GOT3 (cell line): Measurements from ENCODE around the gene UBL4A.
A peak's percentile ranks its signal among the peaks of the same experiment; 100 is the strongest.

Experiments used
- DNase-seq: peaks from one replicate; lab custom pipeline; 2025; ENCODE audit warnings: mixed read lengths; lab: John Stamatoyannopoulos, UW

The UBL4A gene

GRCh38 chrX:154486396-154487207, at the start of gene UBL4A:
UBL4A (minus strand) TSS chrX:154486615; CDS start chrX:154486584, 31 bp downstream.
- no peak for DNase-seq

DNA sequence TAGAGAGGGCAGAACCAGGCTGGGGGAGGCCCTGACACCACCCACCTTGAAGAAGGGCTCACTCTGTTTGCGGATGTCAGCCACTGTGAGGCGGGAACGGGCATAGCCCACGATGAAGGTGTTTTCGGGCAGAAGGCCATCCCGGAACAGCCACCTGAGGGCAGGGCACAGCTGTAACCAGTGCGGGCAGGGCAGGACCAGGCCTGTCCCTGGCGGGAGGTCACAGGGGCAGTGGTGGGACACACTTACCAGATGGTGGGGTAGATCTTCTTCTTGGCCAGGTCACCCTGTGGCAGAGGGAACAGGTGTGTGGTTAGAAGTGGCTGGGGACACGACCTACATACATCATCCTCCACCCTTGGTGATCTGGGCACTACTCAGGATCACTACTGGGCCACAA, 49.5 kb upstream of the UBL4A start:
- DNase-seq: no peak

DNA sequence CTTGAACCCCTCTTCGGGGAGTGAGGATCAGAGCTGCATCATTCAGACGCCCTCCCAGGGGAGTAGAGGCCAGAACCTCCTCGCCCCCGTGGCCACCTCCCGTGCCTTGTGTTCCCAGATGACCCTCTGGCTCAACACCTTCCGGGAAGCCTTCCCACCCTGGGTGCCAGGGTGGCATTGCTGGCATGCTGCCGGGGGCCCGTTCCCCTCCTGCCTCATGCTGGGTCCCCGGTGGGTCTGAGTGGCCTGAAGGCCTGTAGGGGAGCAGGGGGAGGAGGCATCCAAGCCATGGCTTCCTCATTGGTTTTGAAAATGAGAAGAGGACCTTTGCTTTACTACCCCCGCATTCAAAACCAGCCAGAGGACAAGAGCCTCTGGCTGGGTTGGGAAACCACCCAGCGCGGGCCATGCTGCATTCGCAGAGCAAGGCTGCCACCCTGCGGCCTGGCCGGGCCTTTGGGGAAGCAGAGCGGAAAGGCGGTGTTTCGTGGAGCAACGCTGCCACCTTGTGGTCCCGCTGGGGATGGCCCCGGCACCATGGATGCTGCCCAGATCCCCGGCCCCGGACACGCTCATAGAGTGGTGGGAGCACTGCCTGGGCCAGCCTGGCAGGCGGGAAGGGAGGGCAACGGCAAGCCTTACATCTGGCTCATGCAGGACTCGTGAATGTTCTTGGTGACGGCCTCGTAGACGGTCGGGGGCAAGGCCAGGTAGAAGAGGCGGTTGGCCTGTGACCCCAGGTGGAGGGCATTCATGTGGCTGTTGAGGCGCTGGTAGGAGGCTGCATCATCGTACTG, 48.3 kb upstream of the UBL4A start:
- DNase-seq: peak; percentile 33

GRCh38 chrX:154532690-154533089, 46.3 kb upstream of the UBL4A start:
- DNase-seq: no peak

DNA sequence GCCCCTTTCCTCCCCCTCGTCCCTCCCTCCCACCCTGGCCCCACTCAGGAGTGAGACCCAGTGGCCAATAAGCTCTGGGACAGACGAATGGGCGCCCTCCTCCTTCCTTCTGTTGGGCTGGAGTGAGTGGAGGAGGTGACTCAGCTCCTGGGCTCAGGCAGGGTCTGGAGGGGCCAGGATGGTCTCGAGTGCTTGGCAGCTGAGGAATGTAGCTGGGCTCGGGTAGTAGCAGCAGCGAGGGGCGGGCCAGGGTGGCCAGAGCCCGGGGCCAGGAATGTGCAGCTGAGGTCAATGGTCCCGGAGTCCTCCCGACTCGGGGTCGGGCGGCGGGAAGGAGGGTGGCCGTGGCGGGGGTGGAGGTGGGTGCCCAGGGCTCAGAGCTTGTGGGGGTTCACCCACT, 45.2 kb upstream of the UBL4A start:
- DNase-seq: no peak

GRCh38 chrX:154530286-154530685, 43.9 kb upstream of the UBL4A start:
- no peak for DNase-seq

DNA sequence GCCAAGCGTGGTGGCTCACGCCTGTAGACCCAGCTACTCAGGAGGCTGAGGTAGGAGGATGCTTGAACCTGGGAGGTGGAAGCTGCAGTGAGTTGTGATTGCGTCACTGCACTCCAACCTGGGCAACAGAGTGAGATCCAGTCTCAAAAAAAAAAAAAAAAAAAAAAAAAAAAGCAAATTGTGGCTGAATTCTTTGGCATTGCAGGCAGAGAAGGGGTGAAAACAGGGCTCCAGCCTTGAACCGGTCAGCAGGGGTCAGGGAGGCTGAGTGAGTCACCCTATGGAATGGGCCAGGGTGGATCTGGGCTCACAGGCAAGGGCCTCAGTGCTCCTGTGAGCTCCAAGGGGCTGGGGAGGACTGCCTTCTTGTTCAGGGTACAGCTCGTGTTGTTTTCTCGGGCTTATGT, 42.8 kb upstream of the UBL4A start:
- no peak for DNase-seq

DNA sequence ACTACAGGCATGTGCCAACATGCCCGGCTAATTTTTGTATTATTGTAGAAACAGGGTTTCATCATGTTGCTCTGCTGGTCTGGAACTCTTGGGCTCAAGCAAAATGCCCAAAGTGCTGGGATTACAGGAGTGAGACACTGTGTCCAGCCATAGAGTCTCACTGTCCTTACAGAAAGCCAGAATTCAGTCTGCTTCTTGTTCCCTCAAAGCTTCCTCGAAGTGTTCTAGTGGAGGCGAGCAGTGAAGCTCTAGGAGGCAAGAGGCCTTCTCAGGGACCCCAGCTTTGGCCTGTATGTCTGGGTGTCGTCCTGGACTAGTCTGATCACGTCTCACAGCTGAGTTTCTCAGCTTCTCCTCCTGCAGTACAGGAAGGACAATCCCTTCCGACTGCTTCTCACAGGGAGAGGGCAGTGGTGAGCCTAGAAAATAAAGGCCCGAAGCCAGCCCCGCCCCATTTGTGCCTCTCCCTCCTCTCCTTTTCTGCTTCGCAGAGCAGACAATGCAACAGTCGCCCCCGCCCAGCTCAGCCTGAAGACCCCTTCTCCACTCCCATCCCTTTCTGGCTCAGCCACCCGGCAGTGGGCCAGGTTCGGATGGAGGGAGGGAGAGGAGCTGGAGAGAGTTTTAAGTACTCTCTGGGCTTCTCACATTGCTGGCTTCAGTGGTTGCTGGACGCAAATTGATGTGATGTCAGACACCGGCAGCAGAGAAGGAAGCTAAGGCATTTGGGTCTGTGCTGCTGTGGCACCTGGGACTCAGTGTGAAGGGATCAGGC, 40.7 kb upstream of the UBL4A start:
- peak; percentile 19 for DNase-seq

GRCh38 chrX:154525606-154526490, 39.4 kb upstream of the UBL4A start:
- no peak for DNase-seq

GRCh38 chrX:154519389-154519788, 33.0 kb upstream of the UBL4A start:
- DNase-seq: no peak

DNA sequence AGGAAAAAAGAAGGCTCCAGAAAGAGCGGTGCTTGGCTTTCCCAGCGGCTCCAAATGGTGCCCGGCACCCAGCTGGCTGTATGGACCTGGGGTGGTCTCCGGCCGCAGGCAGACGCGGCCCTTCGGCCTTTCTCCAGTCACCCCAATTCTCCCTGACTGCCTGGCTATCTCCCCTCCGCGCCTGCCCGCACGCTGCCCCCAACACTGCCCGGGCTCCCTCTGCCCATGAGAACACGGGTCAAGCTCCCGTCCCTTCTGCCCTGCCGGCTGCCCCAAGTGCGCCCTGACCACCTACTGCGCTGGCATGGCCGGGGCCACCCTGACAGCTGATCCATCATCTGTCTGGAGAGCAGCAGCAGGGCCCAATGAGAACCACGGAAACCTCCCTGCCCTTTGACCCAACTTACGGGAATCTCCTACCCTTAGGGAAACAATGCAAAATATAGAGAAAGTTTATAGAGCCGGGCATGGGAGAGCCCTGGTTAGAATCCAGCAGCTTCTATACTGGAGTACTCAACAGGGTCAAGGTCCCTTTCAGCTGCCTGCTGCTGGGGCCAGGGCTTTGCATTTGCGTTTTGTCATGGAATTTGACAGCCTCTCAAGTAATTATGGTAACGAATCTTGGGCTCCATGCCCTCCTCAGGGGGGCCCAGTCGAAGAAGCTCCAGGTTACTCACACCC, 30.8 kb upstream of the UBL4A start:
- DNase-seq: no peak

DNA sequence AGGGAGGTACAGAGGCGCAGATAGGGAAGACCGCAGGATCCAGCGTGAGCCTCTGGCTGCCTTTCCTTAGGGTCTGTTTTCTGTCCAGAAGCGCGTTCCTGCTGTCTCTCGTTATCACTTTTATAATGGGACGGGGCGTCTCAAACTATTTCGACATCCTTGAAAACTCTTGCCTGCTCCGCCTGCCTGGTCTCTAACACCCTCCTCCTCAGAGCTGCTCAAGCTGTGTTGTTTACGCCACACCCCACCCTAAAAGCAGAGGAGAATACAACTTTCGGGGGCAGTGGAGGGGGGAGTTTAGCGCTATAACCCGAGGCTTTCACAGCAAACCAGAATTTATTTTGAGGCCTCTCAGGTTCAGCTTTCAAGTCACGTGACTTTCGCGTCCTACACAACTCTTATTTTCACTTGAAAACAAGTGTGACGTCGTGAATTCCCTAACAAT, 30.3 kb upstream of the UBL4A start:
- no peak for DNase-seq

DNA sequence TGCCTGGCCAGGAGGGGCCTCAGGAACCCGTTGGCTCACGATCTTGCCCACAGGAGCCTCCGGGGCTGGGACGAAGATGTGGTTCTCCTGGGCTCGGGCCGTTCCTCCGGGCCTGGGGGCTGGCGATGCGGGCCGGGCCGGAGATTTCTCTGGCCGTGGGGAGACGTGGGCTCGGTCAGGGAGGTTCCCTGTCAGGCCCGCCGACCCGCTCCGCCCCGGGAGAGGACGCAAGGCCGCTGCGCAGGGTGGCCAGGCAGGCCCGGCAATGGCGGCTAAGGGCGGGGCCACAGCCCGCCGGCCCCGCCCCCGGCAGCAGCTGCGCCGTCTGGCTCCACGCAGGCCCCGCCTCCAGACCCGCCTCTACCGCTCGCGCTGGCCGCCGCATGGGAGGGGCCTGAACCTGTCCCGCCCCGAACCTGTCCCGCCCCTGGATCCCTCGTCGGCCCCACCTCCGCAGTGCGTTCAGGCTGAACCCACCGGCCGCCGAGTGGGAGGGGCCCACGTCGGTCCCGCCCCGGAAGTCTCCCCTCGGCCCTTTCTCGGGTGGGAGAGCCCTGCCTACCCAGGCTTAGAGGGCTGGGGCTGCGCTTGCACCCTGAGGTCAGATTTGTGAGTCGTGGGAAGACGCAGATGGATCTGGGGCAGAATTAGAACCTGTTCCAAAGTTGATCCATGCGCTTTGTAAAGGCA, 29.7 kb upstream of the UBL4A start, which contains the start of gene FAM3A:
Gene FAM3A (minus strand): TSS at position 267 of the 690 bp plus-strand sequence. CDS start 460 bp downstream, outside the sequence.
- peak; percentile 60 for DNase-seq

DNA sequence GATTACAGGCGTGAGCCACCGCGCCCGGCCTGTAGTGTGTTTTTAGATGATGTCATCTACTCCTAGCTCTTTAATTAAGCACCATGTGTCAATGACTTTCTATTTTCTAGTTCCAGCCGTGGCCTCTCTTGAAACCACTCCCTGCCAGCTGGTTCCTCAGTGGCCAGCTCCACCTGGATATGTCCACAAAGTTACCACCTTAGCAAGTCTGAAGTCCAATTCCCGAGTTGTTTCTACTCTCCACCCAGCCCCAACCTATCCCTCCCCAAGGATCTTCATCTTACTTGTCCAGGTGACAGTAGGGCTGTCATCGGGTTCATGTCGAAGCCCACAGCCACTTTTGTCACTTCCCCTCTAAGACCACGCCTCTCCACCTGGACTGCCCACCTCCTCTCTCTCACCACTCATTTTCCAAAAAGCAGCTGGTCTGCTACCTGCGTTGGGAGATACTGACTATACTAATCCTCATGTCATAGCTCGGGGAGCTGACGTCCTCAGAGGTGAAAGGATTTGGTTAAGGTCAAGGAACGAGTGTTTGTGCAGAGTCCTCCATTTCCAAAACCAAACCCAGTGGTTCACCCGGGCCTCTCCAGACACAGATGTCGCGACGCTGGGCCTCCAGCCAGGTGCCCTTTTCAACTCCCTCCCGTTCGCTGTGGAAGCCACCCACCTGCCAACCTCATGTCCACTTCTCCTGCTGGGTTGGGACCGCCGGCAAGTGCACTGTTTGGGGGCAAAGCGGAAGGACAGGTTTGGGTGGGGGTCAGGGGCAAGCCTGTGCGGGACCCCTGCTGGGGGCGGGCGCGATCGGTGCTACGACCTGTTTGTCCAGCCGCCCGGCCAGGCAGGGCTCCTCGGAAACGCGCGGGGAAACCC, 28.9 kb upstream of the UBL4A start:
- DNase-seq: no peak

- no peak for DNase-seq
Observed at GRCh38 chrX:154513716-154514115, 27.3 kb upstream of the UBL4A start.

DNA sequence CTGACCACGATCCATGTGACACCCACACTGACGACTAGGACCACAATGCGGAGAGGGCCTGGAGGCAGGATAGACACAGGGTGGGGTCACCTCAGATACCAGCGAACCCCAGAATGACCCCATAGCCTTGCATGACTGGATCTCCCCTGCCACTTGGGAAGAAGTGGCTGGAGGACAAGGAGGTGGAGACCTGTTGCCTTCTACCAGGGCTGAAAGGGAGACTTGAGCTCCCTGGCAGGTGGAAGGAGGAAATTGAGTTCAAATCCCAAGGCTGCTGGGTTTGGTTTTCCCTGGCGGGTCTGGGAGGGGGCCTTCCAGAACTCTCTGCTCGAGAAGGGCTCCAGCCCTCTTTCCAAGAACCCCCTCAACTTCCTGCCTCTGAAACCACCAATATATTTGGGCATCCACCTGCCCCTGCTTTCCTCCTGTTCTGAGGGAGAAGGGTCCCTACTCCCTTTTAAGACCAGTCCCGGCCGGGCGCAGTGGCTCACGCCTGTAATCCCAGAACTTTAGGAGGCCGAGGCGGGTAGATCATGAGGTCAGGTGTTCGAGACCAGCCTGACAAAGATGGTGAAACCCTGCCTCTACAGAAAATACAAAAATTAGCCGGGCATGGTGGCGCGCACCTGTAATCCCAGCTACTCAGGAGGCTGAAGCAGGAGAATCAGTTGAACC, 26.6 kb upstream of the UBL4A start:
- DNase-seq: no peak

DNA sequence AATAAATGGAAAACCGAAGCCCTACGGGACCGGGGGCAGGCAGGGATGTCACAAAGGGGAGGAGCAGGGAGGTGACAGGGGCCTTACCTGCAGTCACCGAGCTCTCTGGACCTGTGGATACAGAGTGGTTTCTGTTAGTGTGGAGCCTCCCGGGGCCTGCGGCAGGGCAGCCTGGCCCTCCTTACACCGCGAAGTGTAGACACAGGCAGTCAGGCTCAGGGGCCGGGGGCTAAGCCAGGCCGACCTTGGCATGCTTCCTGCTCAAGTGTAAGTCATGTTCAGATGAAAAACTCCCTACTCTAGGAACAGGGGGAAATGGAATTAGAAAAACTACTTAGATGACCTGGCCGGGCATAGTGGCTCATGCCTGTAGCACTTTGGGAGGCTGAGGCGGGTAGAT, 25.3 kb upstream of the UBL4A start:
- DNase-seq: no peak

GRCh38 chrX:154509455-154509854, 23.0 kb upstream of the UBL4A start:
- DNase-seq: no peak

DNA sequence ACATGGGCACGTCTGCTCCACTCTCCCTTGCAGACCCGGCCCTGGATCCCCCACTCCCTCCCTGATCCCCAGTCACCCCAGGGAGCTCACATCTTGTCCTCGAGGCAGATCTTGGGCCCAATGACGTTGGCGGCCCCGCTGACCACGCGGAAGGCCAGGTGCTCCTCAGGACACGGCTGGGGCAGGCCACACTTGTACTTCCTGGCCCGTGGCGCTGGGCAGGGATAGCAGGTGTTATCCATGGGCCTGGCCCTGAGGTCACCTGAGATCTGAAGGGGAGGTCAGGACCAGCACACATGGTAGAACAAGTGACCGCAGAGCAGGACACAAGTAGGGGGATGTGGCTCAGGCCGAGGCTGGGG, 21.9 kb upstream of the UBL4A start:
- no peak for DNase-seq
